ES-I3 (cell line): ENCODE results near the gene KLHL17.

Source experiments
- H3K36me3 ChIP-seq: 2 replicates; pipeline ENCODE4 v1.6.1; 2013; ENCODE audit warnings: mild to moderate bottlenecking, low read length, control low read depth, moderate library complexity; ENCODE audit not compliant: insufficient read depth
- H3K4me1 ChIP-seq: 2 replicates; pipeline ENCODE4 v1.6.1; 2013; ENCODE audit warnings: mild to moderate bottlenecking, control low read depth, low read length; ENCODE audit not compliant: insufficient read depth
- H3K9ac ChIP-seq: 2 replicates; pipeline ENCODE4 v1.6.1; 2013; ENCODE audit warnings: low read depth, mild to moderate bottlenecking, low read length, moderate library complexity
- H3K9me3 ChIP-seq: 2 replicates; pipeline ENCODE4 v1.6.1; 2013; ENCODE audit warnings: mild to moderate bottlenecking, low read length, moderate library complexity; ENCODE audit not compliant: control insufficient read depth, insufficient read depth

KLHL17 gene

GRCh38 chr1:960363-961131 lies at the start of gene KLHL17:
KLHL17 (plus strand) TSS chr1:960584; CDS start chr1:960694, 110 bp downstream.
- no peaks in the 10 kb centered on the region for H3K4me1 ChIP-seq
- H3K9ac ChIP-seq, result peak within 1 kb of the TSS; percentile 62; the same call in 1 of the 2 replicates
- peaks cover 2% of the 10 kb centered on the region; the same call in 1 of the 2 replicates for H3K36me3 ChIP-seq
- no peaks in the 10 kb centered on the region for H3K9me3 ChIP-seq

GRCh38 chr1:910881-911721 lies 49.3 kb upstream of the KLHL17 start:
- Histone ChIP-seq H3K36me3 (no peaks in the 10 kb centered on the region), H3K4me1 (no peaks in the 10 kb centered on the region), H3K9ac (no peak overlapping the region)

GRCh38 chr1:911875-912739 lies 48.3 kb upstream of the KLHL17 start:
- H3K9me3 ChIP-seq, result no peaks in the 10 kb centered on the region
- no peaks in the 10 kb centered on the region for H3K4me1 ChIP-seq
- H3K36me3 ChIP-seq, result no peaks in the 10 kb centered on the region
- no peak overlapping the region for H3K9ac ChIP-seq

More at GRCh38 chr1:910881-911721, 49.3 kb upstream of the KLHL17 start:
- no peaks in the 10 kb centered on the region for H3K9me3 ChIP-seq

GRCh38 chr1:912740-913301 lies 47.6 kb upstream of the KLHL17 start:
- Histone ChIP-seq H3K4me1 (no peaks in the 10 kb centered on the region), H3K36me3 (no peaks in the 10 kb centered on the region), H3K9ac (no peak overlapping the region), H3K9me3 (no peaks in the 10 kb centered on the region)

- no peaks in the 10 kb centered on the region for H3K9me3 ChIP-seq
- H3K36me3 ChIP-seq, result no peaks in the 10 kb centered on the region
- H3K4me1 ChIP-seq, result no peaks in the 10 kb centered on the region
- H3K9ac ChIP-seq, result no peak overlapping the region
These were observed 46.8 kb upstream of the KLHL17 start for GRCh38 chr1:913491-914130.

DNA sequence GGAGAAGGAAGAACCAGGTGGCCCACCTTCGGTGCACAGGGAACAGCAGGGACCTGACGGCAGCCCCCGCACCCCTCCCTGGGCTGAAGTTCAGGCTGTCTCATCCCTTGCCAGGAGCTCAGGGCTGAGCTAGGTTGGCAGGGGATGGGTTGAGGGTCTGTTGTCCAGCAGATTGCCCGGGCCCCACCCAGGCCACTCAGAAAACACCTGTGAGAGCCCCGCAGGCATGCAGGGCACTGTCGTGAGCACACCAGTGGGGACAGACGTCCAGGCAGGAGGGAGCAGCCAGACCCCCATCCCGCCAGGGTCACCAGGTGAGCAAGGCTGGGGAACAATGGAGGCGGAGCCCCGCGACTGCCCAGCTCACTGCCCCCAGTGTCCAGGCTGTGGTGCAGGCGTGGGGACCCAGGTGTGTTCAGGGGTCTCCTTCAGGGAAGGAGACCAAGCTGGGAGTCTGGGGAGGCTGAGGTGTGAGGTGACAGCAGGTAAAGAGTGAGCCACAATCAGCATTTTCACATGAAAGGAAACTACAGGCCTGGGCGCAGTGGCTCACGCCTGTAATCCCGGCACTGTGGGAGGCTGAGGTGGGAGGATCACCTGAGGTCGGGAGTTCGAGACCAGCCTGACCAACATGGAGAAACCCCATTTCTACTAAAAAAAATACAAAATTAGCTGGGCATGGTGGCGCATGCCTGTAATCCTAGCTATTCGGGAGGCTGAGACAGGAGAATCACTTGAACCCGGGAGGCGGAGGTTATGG lies 46.1 kb upstream of the KLHL17 start:
- H3K36me3 ChIP-seq, result no peaks in the 10 kb centered on the region
- no peak overlapping the region for H3K9ac ChIP-seq
- no peaks in the 10 kb centered on the region for H3K4me1 ChIP-seq
- H3K9me3 ChIP-seq, result no peaks in the 10 kb centered on the region

- H3K36me3 ChIP-seq, result no peaks in the 10 kb centered on the region; the same call in 1 of the 2 replicates
- H3K9me3 ChIP-seq, result no peaks in the 10 kb centered on the region
- H3K9ac ChIP-seq, result no peak overlapping the region
- H3K4me1 ChIP-seq, result no peaks in the 10 kb centered on the region
These were observed 45.5 kb upstream of the KLHL17 start for GRCh38 chr1:914891-915280.

DNA sequence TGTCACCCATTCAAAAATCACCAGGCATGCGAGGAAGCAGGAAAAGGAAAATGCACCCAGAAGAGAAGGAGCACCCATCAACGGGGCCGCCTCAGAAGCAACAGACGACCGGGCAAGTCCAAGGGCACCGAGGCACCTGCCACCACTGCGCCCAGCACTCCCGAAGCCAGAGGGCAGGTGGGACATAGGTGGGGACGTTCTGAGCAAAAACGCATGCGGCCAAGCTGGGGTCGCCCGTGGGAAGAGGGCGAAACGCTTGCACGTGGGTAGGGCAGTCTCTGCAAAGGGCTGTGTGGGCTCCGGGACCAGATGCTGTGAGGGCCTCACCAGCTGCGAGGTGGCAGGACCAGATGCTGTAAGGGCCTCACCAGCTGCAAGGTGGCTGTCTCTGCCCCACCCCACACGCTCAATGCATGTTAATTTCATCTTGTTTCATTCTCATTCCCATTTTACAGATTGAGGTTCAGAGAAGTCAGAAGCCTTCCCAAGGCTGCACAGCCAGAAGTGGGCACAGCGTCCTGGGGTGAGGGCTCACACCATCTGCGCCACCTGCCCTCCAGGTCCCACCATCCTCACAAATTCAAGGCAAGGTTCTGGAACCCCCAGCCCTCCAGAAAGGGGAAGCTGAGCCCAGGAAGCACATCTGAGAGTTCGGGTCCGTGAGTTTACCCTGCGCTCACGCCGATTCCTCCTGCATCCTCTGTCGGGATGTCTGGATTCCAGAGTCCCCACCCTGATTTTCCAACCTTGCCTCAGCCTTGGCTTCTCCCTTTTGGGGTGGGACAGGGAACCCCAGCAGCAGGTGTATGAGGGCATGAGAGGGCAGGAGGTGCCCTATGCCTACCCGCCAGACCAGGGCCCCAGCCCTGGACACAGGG lies 44.9 kb upstream of the KLHL17 start:
- peaks cover 3% of the 10 kb centered on the region; the same call in 1 of the 2 replicates for H3K4me1 ChIP-seq
- H3K36me3 ChIP-seq, result no peaks in the 10 kb centered on the region; the same call in 1 of the 2 replicates
- no peaks in the 10 kb centered on the region for H3K9me3 ChIP-seq
- no peak overlapping the region for H3K9ac ChIP-seq

GRCh38 chr1:916173-917075 lies 44.0 kb upstream of the KLHL17 start:
- H3K36me3 ChIP-seq, result no peaks in the 10 kb centered on the region; the same call in 1 of the 2 replicates
- H3K9ac ChIP-seq, result no peak overlapping the region
- H3K4me1 ChIP-seq, result peaks cover 9% of the 10 kb centered on the region; the same call in 1 of the 2 replicates
- no peaks in the 10 kb centered on the region for H3K9me3 ChIP-seq

GRCh38 chr1:917076-917459 lies 43.3 kb upstream of the KLHL17 start:
- Histone ChIP-seq H3K36me3 (no peaks in the 10 kb centered on the region; the same call in 1 of the 2 replicates), H3K4me1 (peaks cover 10% of the 10 kb centered on the region; the same call in 1 of the 2 replicates), H3K9me3 (no peaks in the 10 kb centered on the region), H3K9ac (no peak overlapping the region)

DNA sequence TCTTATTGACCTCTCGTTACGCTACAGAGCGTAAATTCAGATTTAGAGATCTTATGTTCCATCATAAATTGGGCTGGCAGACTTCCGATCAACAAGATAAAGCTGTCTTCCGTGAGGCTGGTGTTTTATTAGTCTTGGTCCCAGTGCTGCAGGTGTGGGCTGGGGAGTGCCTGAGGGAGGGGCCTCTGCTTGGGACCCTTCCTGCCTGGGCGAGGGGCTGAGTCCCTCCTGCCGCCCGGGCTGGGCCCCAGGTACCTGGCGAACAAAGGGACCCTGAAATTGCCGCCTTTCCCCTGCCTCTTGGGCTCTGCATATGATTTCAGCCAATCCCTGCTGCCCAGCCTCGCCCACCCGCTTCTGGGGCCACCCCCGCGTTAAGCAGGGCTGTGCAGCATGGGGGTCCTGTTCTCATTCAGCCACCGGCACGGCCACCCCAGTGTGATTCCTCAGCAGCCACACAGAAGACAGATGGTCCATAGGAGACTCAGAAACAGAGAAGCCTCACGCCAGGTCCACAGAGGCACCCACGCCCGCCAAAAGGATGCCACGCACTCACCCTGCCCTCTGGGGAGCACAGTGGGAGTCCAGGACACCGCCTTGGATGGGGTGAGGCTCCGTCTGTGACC lies 42.8 kb upstream of the KLHL17 start:
- H3K9me3 ChIP-seq, result no peaks in the 10 kb centered on the region
- no peaks in the 10 kb centered on the region; the same call in 1 of the 2 replicates for H3K36me3 ChIP-seq
- H3K9ac ChIP-seq, result no peak overlapping the region
- peaks cover 10% of the 10 kb centered on the region; the same call in 1 of the 2 replicates for H3K4me1 ChIP-seq
